Measurements from ENCODE around the gene MYB.

Gene MYB

GRCh38 chr6:135254471-135254870 lies 73.4 kb downstream of the MYB start:
- no peak for DNase-seq

GRCh38 chr6:135256866-135257265 lies 75.8 kb downstream of the MYB start:
- DNase-seq, result no peak

GRCh38 chr6:135257631-135258405 lies 76.7 kb downstream of the MYB start:
- DNase-seq, result no peak

- no peak for DNase-seq
These were observed 77.9 kb downstream of the MYB start for GRCh38 chr6:135258970-135259369.

- DNase-seq, result no peak
These were observed 79.5 kb downstream of the MYB start for GRCh38 chr6:135260612-135261011.

- no peak for DNase-seq
These were observed 81.0 kb downstream of the MYB start for GRCh38 chr6:135261872-135262725.

GRCh38 chr6:135265278-135265677 lies 84.2 kb downstream of the MYB start:
- no peak for DNase-seq

GRCh38 chr6:135266675-135267074 lies 85.6 kb downstream of the MYB start:
- DNase-seq, result no peak

- peak; percentile 50 for DNase-seq
These were observed 86.0 kb downstream of the MYB start for GRCh38 chr6:135267085-135267484.

GRCh38 chr6:135268263-135268662 lies 87.2 kb downstream of the MYB start:
- DNase-seq, result no peak

- no peak for DNase-seq
These were observed 87.6 kb downstream of the MYB start for GRCh38 chr6:135268740-135269139.
